B cell (primary cell): ENCODE measurements around the gene MAGIX. TPM values are rescaled to one million over a fixed set of nuclear protein-coding genes. Genes with fewer than 3 reads are reported as not detected.

ENCODE experiments used
- ATAC-seq: fragments of 200-7000 bp; cut with Tn5 transposase; one replicate; pipeline ENCODE4 v1.10.0; 2021; ENCODE audit warnings: low read depth, mild to moderate bottlenecking, moderate number of reproducible peaks, moderate library complexity
- CTCF ChIA-PET: fragments of 350-600 bp; sonication (Branson Sonifier 250); formaldehyde crosslinking; loops from one replicate; lab custom pipeline; 2021; ENCODE audit warnings: antibody characterized with exemption, inconsistent platforms; lab: Charles Lee
- POLR2A ChIA-PET: fragments of 350-600 bp; sonication (Branson Sonifier 250); formaldehyde crosslinking; loops from one replicate; lab custom pipeline; 2021; ENCODE audit warnings: antibody characterized with exemption; lab: Charles Lee
- DNase-seq: peaks from one replicate; pipeline ENCODE4 v3.0.0; 2013
- H2AFZ ChIP-seq: 2 replicates; pipeline ENCODE4 v1.6.1; 2012; ENCODE audit warnings: mild to moderate bottlenecking, low read depth, low read length; ENCODE audit not compliant: insufficient read depth, poor library complexity, severe bottlenecking
- H3K27ac ChIP-seq, 2 donors: 1 replicate in 1 of 2; 2 replicates in 1 of 2; pipeline ENCODE4 v1.5.1; 2012 to 2013; ENCODE audit warnings: low read length in 2 of 2, mild to moderate bottlenecking in 2 of 2, moderate library complexity in 1 of 2
- H3K27me3 ChIP-seq, 4 experiments: fragments of 200-600 bp in 1 of 4; sonication (generic) in 1 of 4; replicated peaks in 1 of 4; 1 replicate in 2 of 4; 2 replicates in 2 of 4; pipeline versions ENCODE4 v1.6.1 to v1.7.0; 2013 to 2016; ENCODE audit warnings: low read length in 3 of 4, mild to moderate bottlenecking in 2 of 4, mixed read lengths in 1 of 4, moderate library complexity in 1 of 4; ENCODE audit not compliant: insufficient read depth in 4 of 4, control insufficient read depth in 3 of 4; ENCODE audit errors: control extremely low read depth in 1 of 4
- H3K36me3 ChIP-seq, 2 experiments: replicated peaks in 1 of 2; 1 replicate in 1 of 2; 2 replicates in 1 of 2; pipeline versions ENCODE4 v1.6.1 to v1.7.1; 2013; ENCODE audit warnings: low read length in 1 of 2; ENCODE audit not compliant: insufficient read depth in 2 of 2, control insufficient read depth in 1 of 2; ENCODE audit errors: control extremely low read depth in 1 of 2, extremely low read depth in 1 of 2
- H3K4me1 ChIP-seq, 2 donors: fragments of 200-600 bp in 1 of 2; sonication (generic) in 1 of 2; 1 replicate in 1 of 2; 2 replicates in 1 of 2; pipeline versions ENCODE4 v1.5.1 to v1.6.1; 2013 to 2017; ENCODE audit warnings: low read length in 2 of 2; ENCODE audit not compliant: control insufficient read depth in 2 of 2, insufficient read depth in 2 of 2
- H3K4me2 ChIP-seq: replicated peaks from 2 replicates; pipeline ENCODE3; 2012; ENCODE audit warnings: mild to moderate bottlenecking, low read depth, low read length; ENCODE audit not compliant: poor library complexity, severe bottlenecking
- H3K4me3 ChIP-seq, 5 experiments: fragments of 200-600 bp in 1 of 5; sonication (generic) in 1 of 5; 1 replicate in 3 of 5; 2 replicates in 2 of 5; pipeline versions ENCODE4 v1.5.1 to v1.7.0; 2011 to 2016; ENCODE audit warnings: low read length in 4 of 5, mild to moderate bottlenecking in 4 of 5, low read depth in 2 of 5, control low read depth in 1 of 5, moderate library complexity in 1 of 5; ENCODE audit not compliant: insufficient read depth in 1 of 5; ENCODE audit errors: control extremely low read depth in 1 of 5, extremely low read depth in 1 of 5
- H3K79me2 ChIP-seq: fragments of 200-600 bp; sonication (generic); one replicate; pipeline ENCODE4 v1.6.0; 2016; ENCODE audit warnings: low read length; ENCODE audit not compliant: control insufficient read depth, insufficient read depth
- H3K9ac ChIP-seq: fragments of 200-600 bp; sonication (generic); 2 replicates; pipeline ENCODE4 v1.6.1; 2017; ENCODE audit warnings: mild to moderate bottlenecking, low read length, moderate library complexity
- H3K9me3 ChIP-seq, 3 donors: one replicate each; pipeline versions ENCODE4 v1.6.1 to v1.7.1; 2013; ENCODE audit warnings: low read length in 2 of 3; ENCODE audit not compliant: control insufficient read depth in 2 of 3, insufficient read depth in 1 of 3; ENCODE audit errors: control extremely low read depth in 1 of 3
- H4K20me1 ChIP-seq: 2 replicates; pipeline ENCODE4 v1.6.0; 2012; ENCODE audit warnings: mild to moderate bottlenecking, low read length; ENCODE audit not compliant: insufficient read depth, control insufficient read depth, poor library complexity, severe bottlenecking
- H3K27ac Mint-ChIP-seq: one replicate; pipeline ENCODE4 v1.8.0; 2021; ENCODE audit warnings: mixed read lengths
- H3K27me3 Mint-ChIP-seq: one replicate; pipeline ENCODE4 v1.8.0; 2021; ENCODE audit warnings: mixed read lengths
- H3K4me1 Mint-ChIP-seq: one replicate; pipeline ENCODE4 v1.8.0; 2021; ENCODE audit warnings: mixed read lengths
- H3K4me3 Mint-ChIP-seq: one replicate; pipeline ENCODE4 v1.8.0; 2021; ENCODE audit warnings: mixed read lengths
- H3K9me3 Mint-ChIP-seq: one replicate; pipeline ENCODE4 v1.8.0; 2022; ENCODE audit warnings: mixed read lengths; ENCODE audit not compliant: insufficient read depth
- CTCF ChIP-seq: fragments of 200-600 bp; IDR thresholded peaks from one replicate; pipeline ENCODE4 v1.8.0; 2022; ENCODE audit warnings: antibody characterized with exemption, mild to moderate bottlenecking
- EZH2 ChIP-seq: IDR thresholded peaks from 2 replicates; pipeline ENCODE4 v1.6.1; 2012; ENCODE audit warnings: borderline replicate concordance, low read depth, mild to moderate bottlenecking, moderate library complexity, low read length; ENCODE audit not compliant: insufficient read depth, poor library complexity, severe bottlenecking
- WGBS: methylation state at CpG from one replicate; pipeline ENCODE4 v1.1.5; 2013; ENCODE audit warnings: missing lambda C conversion rate; ENCODE audit not compliant: insufficient coverage; 5-methylcytosine and 5-hydroxymethylcytosine counted together
- intact Hi-C: fragments of 100-400 bp; cut with micrococcal nuclease; formaldehyde crosslinking; loops from one replicate; pipeline ENCODE4 v1.10.0; 2022
- polyA plus RNA-seq: library from polyadenylated mRNA; depleted of rRNA; stranded (reverse); fragments of >200 nt; gene quantifications from 2 replicates; pipeline ENCODE4 v1.2.3, GENCODE V29; 2012
- total RNA-seq, 2 donors: library from RNA; stranded (reverse); fragments of 120-200 nt in 1 of 2; gene quantifications; 1 replicate in 1 of 2; 2 replicates in 1 of 2; pipeline versions ENCODE4 v1.2.3 to v1.2.4, GENCODE V29; 2013 to 2022

The MAGIX gene
- total and polyA plus RNA-seq, 2 donors (not counting 1 experiment from before 2014, with no cell fraction given) = 1.2 to 2.4 TPM

DNA sequence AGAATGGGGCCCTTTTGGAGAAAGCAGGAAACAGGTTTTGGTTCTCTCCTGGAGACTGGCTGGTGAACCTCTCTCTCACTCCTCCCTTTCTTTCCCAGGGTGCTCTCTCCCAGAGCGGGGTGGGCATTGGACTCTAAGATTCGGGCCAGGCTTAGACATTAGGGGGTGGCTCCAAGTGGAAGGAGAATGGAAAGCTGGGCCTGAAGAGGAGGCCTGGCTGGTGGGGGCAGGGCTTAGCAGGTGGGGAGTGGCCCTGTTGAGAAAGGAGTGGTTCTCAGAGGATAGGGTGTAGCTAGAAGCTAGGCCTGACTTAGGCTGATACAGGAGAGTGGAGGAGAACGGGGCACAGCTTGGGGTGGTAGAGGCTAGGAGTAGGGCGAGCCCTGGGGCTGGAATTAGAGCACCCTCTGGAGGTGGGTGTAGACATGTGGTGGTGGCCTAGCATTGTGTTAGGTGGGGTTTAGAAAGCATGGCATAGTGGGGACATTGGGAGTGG, 14.8 kb downstream of the MAGIX start:
- CTCF ChIA-PET = interaction anchor here (1.3 to 1.5 kb wide), 2 partner anchors 10 to 57 kb away, joined by 3 to 7 read pairs; no protein-coding TSS in a partner anchor
- peak; percentile 57 for ATAC-seq
- no peak for DNase-seq

More for the DNA sequence above, 14.8 kb downstream of the MAGIX start:
- H3K9me3 Mint-ChIP-seq = no peaks in the 10 kb centered on the region
- Histone ChIP-seq H3K9ac (no peak overlapping the region), H2AFZ (no peak overlapping the region), H3K36me3 (peaks cover 0 to 29% of the 10 kb centered on the region in 2 experiments), H3K27me3 (no peaks in the 10 kb centered on the region), H3K4me2 (no peak overlapping the region), H3K4me1 (peaks cover 6 to 20% of the 10 kb centered on the region in 2 donors), H4K20me1 (peaks cover 9% of the 10 kb centered on the region), H3K79me2 (peaks cover 9% of the 10 kb centered on the region), H3K9me3 (no peaks in the 10 kb centered on the region), H3K4me3 (no peak overlapping the region), H3K27ac (no peak overlapping the region)
- H3K4me3 Mint-ChIP-seq = no peak overlapping the region
- intact Hi-C loops = no loop called here
- H3K27ac Mint-ChIP-seq = peak overlapping the region; percentile 69
- POLR2A ChIA-PET = interaction anchor here (0.9 kb wide), 1 partner anchor 10 kb away, joined by 3 read pairs; no protein-coding TSS in a partner anchor
- WGBS = no CpG with 5 or more reads among the region's 4 CpGs
- peaks cover 33% of the 10 kb centered on the region for H3K4me1 Mint-ChIP-seq
- TF ChIP-seq EZH2 (no peak), CTCF (no peak)
- no peaks in the 10 kb centered on the region for H3K27me3 Mint-ChIP-seq
